ENCODE results near the gene HDAC5.

HDAC5 gene

GRCh38 chr17:44067545-44067940 is 55.9 kb downstream of the HDAC5 start:
- no peak overlapping the region for H3K4me3 ChIP-seq (ENCODE audit: low read depth, low read length)
- ChIA-PET POLR2A (interaction anchor here (2.5 kb wide), 1 partner anchor 55 kb away, joined by 20 read pairs; the partner anchor contains the start of gene HDAC5), CTCF (interaction anchor here (0.6 kb wide), 1 partner anchor 17 kb away, joined by 3 read pairs; no protein-coding TSS in a partner anchor)
- peaks cover 9 to 18% of the 10 kb centered on the region in 2 experiments for H3K36me3 ChIP-seq (ENCODE audit: control insufficient read depth in 2 of 2, insufficient read depth in 1 of 2, low read length in 2 of 2)
- H3K9me3 ChIP-seq (ENCODE audit: control insufficient read depth, insufficient read depth, low read depth, low read length): no peaks in the 10 kb centered on the region
- no peak overlapping the region for H3K27ac ChIP-seq (ENCODE audit: extremely low read depth, low read depth, low read length)
- TF ChIP-seq ZNF121 (tag by site-specific recombination; IDR thresholded peaks at IDR 0.05) (no peak), ZNF2 (tag by site-specific recombination; IDR thresholded peaks at IDR 0.05) (no peak), ZNF214 (tag by site-specific recombination; IDR thresholded peaks at IDR 0.05; ENCODE audit: borderline replicate concordance) (no peak), ZNF521 (tag by site-specific recombination; IDR thresholded peaks at IDR 0.05) (no peak), ZNF664 (tag by site-specific recombination; IDR thresholded peaks at IDR 0.05) (no peak), ZNF529 (tag by site-specific recombination; IDR thresholded peaks at IDR 0.05; ENCODE audit: insufficient replicate concordance) (no peak), SCRT1 (tag by site-specific recombination; IDR thresholded peaks at IDR 0.05; ENCODE audit: borderline replicate concordance) (no peak), FEZF1 (tag by site-specific recombination; IDR thresholded peaks at IDR 0.05) (no peak), OVOL3 (tag by site-specific recombination; IDR thresholded peaks at IDR 0.05) (no peak), ZBTB49 (tag by site-specific recombination; IDR thresholded peaks at IDR 0.05; ENCODE audit: low read depth) (no peak)
- peaks cover 12% of the 10 kb centered on the region for H3K4me1 ChIP-seq (ENCODE audit: control insufficient read depth, insufficient read depth, low read length)

- peak within 1 kb of the TSS; percentile 95 for H3K4me3 ChIP-seq (ENCODE audit: low read depth, low read length)
- CTCF ChIA-PET: interaction anchor here (0.6 to 1.2 kb wide), 8 partner anchors 16 to 123 kb away, joined by 3 to 6 read pairs (median 3); partner anchors contain the start of gene HDAC5
- POLR2A ChIA-PET: interaction anchor here (0.6 to 2.5 kb wide), 20 partner anchors 10 to 709 kb away, joined by 3 to 20 read pairs (median 3); partner anchors contain the start of genes HDAC5 and TMUB2
- H3K4me1 ChIP-seq (ENCODE audit: control insufficient read depth, insufficient read depth, low read length): peaks cover 6% of the 10 kb centered on the region
- peaks cover 21 to 30% of the 10 kb centered on the region in 2 experiments for H3K36me3 ChIP-seq (ENCODE audit: control insufficient read depth in 2 of 2, insufficient read depth in 1 of 2, low read length in 2 of 2)
- H3K27ac ChIP-seq (ENCODE audit: extremely low read depth, low read depth, low read length): peak within 1 kb of the TSS; percentile 97
- H3K9me3 ChIP-seq (ENCODE audit: control insufficient read depth, insufficient read depth, low read depth, low read length): no peaks in the 10 kb centered on the region
- TF ChIP-seq REPIN1 (tag by site-specific recombination; IDR thresholded peaks at IDR 0.05; ENCODE audit: low read depth) (no peak), ZNF488 (tag by site-specific recombination; IDR thresholded peaks at IDR 0.05) (no peak), ZNF654 (tag by site-specific recombination; IDR thresholded peaks at IDR 0.05; ENCODE audit: low read depth) (no peak), ZNF501 (tag by site-specific recombination; IDR thresholded peaks at IDR 0.05) (0 out of 2 replicates have a peak, but pooled peaks have one; percentile 47), ZNF394 (tag by site-specific recombination; IDR thresholded peaks at IDR 0.05; ENCODE audit: borderline replicate concordance) (peak; percentile 43; the same call in 1 of the 2 replicates), ZNF701 (tag by site-specific recombination; IDR thresholded peaks at IDR 0.05) (no peak), ZNF48 (tag by site-specific recombination; IDR thresholded peaks at IDR 0.05) (no peak), ZNF155 (tag by site-specific recombination; IDR thresholded peaks at IDR 0.05) (no peak), PRDM2 (tag by site-specific recombination; IDR thresholded peaks at IDR 0.05; ENCODE audit: borderline replicate concordance) (no peak), ZNF175 (tag by site-specific recombination; IDR thresholded peaks at IDR 0.05) (no peak), ZNF645 (tag by site-specific recombination; IDR thresholded peaks at IDR 0.05) (no peak)
- TF ChIP-seq, protein P1, sequence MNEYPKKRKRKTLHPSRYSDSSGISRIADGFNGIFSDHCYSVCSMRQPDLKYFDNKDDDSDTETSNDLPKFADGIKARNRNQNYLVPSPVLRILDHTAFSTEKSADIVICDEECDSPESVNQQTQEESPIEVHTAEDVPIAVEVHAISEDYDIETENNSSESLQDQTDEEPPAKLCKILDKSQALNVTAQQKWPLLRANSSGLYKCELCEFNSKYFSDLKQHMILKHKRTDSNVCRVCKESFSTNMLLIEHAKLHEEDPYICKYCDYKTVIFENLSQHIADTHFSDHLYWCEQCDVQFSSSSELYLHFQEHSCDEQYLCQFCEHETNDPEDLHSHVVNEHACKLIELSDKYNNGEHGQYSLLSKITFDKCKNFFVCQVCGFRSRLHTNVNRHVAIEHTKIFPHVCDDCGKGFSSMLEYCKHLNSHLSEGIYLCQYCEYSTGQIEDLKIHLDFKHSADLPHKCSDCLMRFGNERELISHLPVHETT (tag by site-specific recombination; IDR thresholded peaks at IDR 0.05): no peak
Observed at GRCh38 chr17:44066204-44066930, 57.1 kb downstream of the HDAC5 start, which contains the start of gene LSM12. TSS of gene LSM12 (minus strand) at chr17:44066671. CDS start at chr17:44066587, 84 bp downstream.
